Cardiac muscle cell (in vitro differentiated cells and primary cell): ENCODE results near the gene CNTF. TPM values are rescaled to one million over a fixed set of nuclear protein-coding genes. Genes with fewer than 3 reads are reported as not detected.

Experiments
- DNase-seq, 2 donors: peaks; one replicate each; pipeline versions ENCODE4 v3.0.0 to v3.0.0-alpha.2; 2010 to 2017; ENCODE audit warnings: low read depth in 1 of 2, low spot score in 1 of 2
- H3K27ac ChIP-seq: fragments of 200-600 bp; sonication (generic); 2 replicates; pipeline ENCODE4 v1.5.1; 2016
- H3K27me3 ChIP-seq: fragments of 200-600 bp; sonication (generic); 2 replicates; pipeline ENCODE4 v1.6.0; 2016; ENCODE audit warnings: control low read depth
- H3K36me3 ChIP-seq: fragments of 200-600 bp; sonication (generic); 2 replicates; pipeline ENCODE4 v1.5.1; 2016; ENCODE audit warnings: control low read depth
- H3K4me1 ChIP-seq: fragments of 200-600 bp; sonication (generic); 2 replicates; pipeline ENCODE4 v1.8.1; 2017; ENCODE audit warnings: low read depth, mild to moderate bottlenecking, mixed run types
- H3K4me3 ChIP-seq: fragments of 200-600 bp; sonication (generic); 2 replicates; pipeline ENCODE4 v1.5.1; 2016; ENCODE audit warnings: mild to moderate bottlenecking
- H3K9me3 ChIP-seq: fragments of 200-600 bp; sonication (generic); 2 replicates; pipeline ENCODE4 v1.5.1; 2017; ENCODE audit warnings: low read depth, mild to moderate bottlenecking, control low read depth
- polyA plus RNA-seq: library from polyadenylated mRNA; unstranded; fragments of >200 nt; fragmentation: Nextera tagmentation; extraction: Ambion mirVana; gene quantifications from 2 replicates; pipeline ENCODE4 v1.2.1, GENCODE V29; 2016
- total RNA-seq: library from RNA; depleted of rRNA; stranded (reverse); fragments of >200 nt; gene quantifications from 2 replicates; pipeline ENCODE4 v1.2.3, GENCODE V29; 2016
- TF ChIP-seq, protein P1 (sequence below): IDR thresholded peaks from 2 replicates; pipeline ENCODE4 v1.5.1; 2012; ENCODE audit warnings: low read depth, mild to moderate bottlenecking, low read length

The CNTF gene
- total and polyA plus RNA-seq, 2 experiments from 2014 or later: 0.23 to 0.33 TPM

DNA sequence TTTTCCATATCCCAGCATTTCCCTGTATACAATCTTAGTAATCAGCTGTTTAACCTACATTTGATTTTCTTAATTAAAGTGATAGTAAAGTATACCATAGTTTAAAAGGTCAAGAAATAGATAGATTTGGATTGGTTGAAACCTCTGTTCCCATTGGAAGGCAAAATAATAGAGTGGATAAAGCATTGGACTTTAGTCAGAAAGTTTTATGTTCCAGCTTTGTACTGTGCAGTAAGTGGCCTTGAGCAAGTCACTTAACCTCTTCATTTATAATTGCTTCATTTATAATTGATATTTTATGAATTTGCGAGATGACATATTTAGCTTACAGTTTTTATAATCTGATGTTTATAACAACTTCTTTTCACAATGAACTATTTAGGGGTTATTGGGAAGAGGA, 40.0 kb upstream of the CNTF start:
- DNase-seq: no peak
- Histone ChIP-seq H3K9me3 (no peaks in the 10 kb centered on the region), H3K4me1 (no peaks in the 10 kb centered on the region), H3K36me3 (peaks cover 5% of the 10 kb centered on the region), H3K27ac (no peak overlapping the region), H3K27me3 (no peaks in the 10 kb centered on the region), H3K4me3 (no peak overlapping the region)
- TF ChIP-seq, protein P1, sequence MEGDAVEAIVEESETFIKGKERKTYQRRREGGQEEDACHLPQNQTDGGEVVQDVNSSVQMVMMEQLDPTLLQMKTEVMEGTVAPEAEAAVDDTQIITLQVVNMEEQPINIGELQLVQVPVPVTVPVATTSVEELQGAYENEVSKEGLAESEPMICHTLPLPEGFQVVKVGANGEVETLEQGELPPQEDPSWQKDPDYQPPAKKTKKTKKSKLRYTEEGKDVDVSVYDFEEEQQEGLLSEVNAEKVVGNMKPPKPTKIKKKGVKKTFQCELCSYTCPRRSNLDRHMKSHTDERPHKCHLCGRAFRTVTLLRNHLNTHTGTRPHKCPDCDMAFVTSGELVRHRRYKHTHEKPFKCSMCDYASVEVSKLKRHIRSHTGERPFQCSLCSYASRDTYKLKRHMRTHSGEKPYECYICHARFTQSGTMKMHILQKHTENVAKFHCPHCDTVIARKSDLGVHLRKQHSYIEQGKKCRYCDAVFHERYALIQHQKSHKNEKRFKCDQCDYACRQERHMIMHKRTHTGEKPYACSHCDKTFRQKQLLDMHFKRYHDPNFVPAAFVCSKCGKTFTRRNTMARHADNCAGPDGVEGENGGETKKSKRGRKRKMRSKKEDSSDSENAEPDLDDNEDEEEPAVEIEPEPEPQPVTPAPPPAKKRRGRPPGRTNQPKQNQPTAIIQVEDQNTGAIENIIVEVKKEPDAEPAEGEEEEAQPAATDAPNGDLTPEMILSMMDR: no peak

DNA sequence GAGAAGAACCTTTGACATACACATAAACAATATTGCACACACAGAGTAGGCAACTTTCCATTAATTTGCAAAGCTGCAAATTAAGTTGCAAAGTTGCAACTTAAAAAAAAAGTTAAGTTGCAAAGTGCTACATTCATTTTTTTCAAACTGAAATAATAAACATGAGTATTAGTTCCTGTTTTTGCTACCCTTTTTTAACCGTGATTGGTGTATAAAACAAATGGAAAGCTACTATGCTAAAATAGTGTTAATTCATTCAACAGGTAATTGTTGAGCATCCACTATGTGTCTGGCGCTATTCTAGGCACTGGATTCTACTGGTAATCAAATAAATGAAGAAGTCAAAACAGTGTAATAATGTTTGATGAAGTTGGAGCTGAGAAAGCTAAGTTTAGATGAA, 35.5 kb upstream of the CNTF start:
- Histone ChIP-seq H3K36me3 (peaks cover 6% of the 10 kb centered on the region), H3K27me3 (no peaks in the 10 kb centered on the region), H3K4me1 (no peaks in the 10 kb centered on the region), H3K27ac (no peak overlapping the region), H3K9me3 (no peaks in the 10 kb centered on the region), H3K4me3 (no peak overlapping the region)
- TF ChIP-seq, protein P1: no peak
- DNase-seq: no peak

DNA sequence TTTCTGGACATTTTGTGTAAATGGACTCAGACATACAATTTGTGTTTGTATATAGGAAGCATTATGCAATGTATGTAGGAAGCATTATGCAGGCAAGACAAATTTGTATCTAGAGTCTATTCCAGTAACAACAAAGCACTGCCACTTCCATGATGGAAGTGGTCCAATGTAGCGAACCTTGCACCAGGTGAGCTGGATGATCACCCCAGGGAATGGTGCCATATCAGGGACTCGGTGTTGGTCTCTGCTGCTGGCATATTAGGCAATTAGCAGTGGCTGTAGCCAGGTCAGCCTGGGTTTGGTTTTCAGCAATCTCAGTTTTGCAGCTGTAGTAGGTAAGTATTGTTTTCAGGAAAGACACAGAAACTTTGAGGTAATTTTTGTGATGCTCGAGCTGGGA, 30.8 kb upstream of the CNTF start:
- Histone ChIP-seq H3K36me3 (peaks cover 6% of the 10 kb centered on the region), H3K4me1 (no peaks in the 10 kb centered on the region), H3K27me3 (no peaks in the 10 kb centered on the region), H3K9me3 (no peaks in the 10 kb centered on the region), H3K4me3 (no peak overlapping the region), H3K27ac (no peak overlapping the region)
- TF ChIP-seq, protein P1: no peak
- DNase-seq: no peak

DNA sequence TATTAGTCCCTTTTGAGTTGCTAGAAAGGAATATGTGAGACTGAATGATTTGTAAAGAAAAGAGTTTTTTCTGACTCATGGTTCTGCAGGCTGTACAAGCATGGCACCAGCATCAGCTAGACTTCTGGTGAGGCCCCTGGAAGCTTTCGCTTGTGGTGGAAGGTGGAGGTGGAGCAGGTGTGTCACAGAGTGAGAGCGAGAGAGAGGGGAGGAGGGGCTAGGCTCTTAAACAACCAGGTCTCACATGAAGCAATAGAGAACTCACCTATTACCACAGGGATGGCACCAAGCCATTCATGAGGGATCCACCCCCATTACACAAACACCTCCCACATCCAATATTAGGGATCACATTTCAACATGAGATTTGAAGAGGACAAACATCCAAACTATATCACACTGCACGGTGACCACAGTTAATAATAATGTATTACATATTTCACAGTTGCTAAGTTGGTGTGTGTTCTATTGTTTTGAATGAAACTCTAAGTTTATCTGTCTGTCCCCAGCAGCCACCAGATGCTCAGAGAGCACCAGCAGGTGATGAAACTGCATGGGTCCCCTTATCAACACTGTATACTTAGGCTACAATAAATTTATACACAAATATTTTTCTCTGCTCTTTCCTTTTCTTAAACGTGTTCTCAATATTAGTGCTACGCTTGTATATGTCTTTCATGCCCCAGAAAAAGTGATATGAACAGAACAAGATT, 29.5 kb upstream of the CNTF start:
- Histone ChIP-seq H3K36me3 (no peaks in the 10 kb centered on the region), H3K4me1 (peaks cover 5% of the 10 kb centered on the region), H3K9me3 (no peaks in the 10 kb centered on the region), H3K27ac (no peak overlapping the region), H3K27me3 (no peaks in the 10 kb centered on the region), H3K4me3 (no peak overlapping the region)
- TF ChIP-seq, protein P1: no peak
- DNase-seq: no peak

DNA sequence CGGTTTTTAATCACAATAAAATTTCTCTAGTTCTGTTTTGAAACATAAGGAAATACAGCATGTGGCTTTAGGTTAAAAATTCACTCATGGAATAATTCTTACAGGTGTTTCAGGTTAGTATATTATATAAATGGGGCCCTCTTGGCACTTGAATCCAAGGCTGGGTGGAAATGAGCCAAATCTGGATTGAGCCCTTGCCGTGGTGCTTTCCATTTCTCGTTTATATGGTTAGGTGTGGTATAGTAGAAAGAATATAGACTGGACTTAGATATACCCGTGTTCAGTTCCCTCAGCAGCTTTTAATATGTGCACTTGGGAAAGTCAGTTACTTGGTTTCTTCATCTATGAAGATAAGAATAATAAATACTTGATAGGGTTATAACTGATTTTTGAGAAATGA, 27.6 kb upstream of the CNTF start:
- Histone ChIP-seq H3K27me3 (no peaks in the 10 kb centered on the region), H3K4me1 (peaks cover 11% of the 10 kb centered on the region), H3K4me3 (no peak overlapping the region), H3K9me3 (no peaks in the 10 kb centered on the region), H3K36me3 (no peaks in the 10 kb centered on the region), H3K27ac (no peak overlapping the region)
- TF ChIP-seq, protein P1: no peak
- DNase-seq: no peak
